Measurements from ENCODE around the gene MACROD1.

DNA sequence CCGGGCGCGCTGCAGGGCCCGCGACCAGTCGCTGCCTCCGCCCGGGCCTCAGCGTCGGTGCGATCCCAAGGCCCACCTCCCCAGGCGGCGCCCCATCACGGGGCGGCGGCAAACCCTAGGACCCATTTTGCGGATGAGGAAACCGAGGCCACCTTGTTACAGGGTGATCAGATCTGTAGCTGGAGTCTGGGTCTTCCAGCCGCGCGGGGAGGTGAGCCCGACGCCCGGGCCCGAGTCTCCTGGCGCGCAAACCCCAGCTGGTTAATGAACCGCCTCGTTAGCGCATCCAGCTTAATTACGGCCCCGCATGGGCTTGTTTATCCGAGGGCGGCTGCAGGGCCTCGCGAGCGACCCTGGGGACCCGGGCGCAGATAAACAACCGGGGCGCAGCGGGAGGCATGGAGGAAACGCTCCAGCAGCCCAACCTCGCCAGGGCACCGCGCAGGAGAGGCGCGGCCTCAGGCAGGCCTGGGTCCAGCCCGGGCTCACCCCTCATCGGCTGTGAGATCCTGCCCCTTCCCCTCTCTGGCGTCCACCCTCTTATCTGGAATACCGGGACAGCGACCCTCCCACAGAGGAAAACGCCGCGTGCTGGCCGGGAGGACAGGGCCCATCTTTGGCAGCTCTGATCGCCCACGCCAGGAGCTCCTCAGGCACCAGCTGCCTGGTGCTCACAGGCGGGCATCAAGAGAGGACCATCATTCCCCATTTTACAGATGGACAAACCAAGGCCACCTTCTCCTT lies 165.0 kb downstream of the MACROD1 start:
- TF ChIP-seq, protein P1, sequence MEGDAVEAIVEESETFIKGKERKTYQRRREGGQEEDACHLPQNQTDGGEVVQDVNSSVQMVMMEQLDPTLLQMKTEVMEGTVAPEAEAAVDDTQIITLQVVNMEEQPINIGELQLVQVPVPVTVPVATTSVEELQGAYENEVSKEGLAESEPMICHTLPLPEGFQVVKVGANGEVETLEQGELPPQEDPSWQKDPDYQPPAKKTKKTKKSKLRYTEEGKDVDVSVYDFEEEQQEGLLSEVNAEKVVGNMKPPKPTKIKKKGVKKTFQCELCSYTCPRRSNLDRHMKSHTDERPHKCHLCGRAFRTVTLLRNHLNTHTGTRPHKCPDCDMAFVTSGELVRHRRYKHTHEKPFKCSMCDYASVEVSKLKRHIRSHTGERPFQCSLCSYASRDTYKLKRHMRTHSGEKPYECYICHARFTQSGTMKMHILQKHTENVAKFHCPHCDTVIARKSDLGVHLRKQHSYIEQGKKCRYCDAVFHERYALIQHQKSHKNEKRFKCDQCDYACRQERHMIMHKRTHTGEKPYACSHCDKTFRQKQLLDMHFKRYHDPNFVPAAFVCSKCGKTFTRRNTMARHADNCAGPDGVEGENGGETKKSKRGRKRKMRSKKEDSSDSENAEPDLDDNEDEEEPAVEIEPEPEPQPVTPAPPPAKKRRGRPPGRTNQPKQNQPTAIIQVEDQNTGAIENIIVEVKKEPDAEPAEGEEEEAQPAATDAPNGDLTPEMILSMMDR (IDR thresholded peaks at IDR 0.05), result no peak
- no peak for TF ChIP-seq POLR2A (IDR thresholded peaks at IDR 0.05)
